ENCODE data around the gene NINJ2.

NINJ2 gene

GRCh38 chr12:563250-563781, 99.9 kb downstream of the NINJ2 start:
- DNase-seq (ENCODE audit: low read depth) = no peak
- no peak for TF ChIP-seq CTCF (IDR thresholded peaks at IDR 0.05; ENCODE audit: insufficient read depth, low read depth, low read length, missing control alignments)
- no peak overlapping the region for H3K4me3 ChIP-seq (ENCODE audit: low read depth, low read length)

- TF ChIP-seq CTCF (IDR thresholded peaks at IDR 0.05; ENCODE audit: insufficient read depth, low read depth, low read length, missing control alignments) = no peak
- no peak for DNase-seq (ENCODE audit: low read depth)
- H3K4me3 ChIP-seq (ENCODE audit: low read depth, low read length) = no peak overlapping the region
These were observed 100.6 kb downstream of the NINJ2 start for GRCh38 chr12:562634-563033.

- TF ChIP-seq CTCF (IDR thresholded peaks at IDR 0.05; ENCODE audit: insufficient read depth, low read depth, low read length, missing control alignments) = no peak
- DNase-seq (ENCODE audit: low read depth) = no peak
- H3K4me3 ChIP-seq (ENCODE audit: low read depth, low read length) = no peak overlapping the region
These were observed 101.2 kb downstream of the NINJ2 start for GRCh38 chr12:561908-562593.

- no peak overlapping the region for H3K4me3 ChIP-seq (ENCODE audit: low read depth, low read length)
- DNase-seq (ENCODE audit: low read depth) = no peak
- no peak for TF ChIP-seq CTCF (IDR thresholded peaks at IDR 0.05; ENCODE audit: insufficient read depth, low read depth, low read length, missing control alignments)
These were observed 101.9 kb downstream of the NINJ2 start for GRCh38 chr12:561391-561705.

- no peak for TF ChIP-seq CTCF (IDR thresholded peaks at IDR 0.05; ENCODE audit: insufficient read depth, low read depth, low read length, missing control alignments)
- no peak for DNase-seq (ENCODE audit: low read depth)
- no peak overlapping the region for H3K4me3 ChIP-seq (ENCODE audit: low read depth, low read length)
These were observed 102.4 kb downstream of the NINJ2 start for GRCh38 chr12:560691-561390.

- no peak overlapping the region for H3K4me3 ChIP-seq (ENCODE audit: low read depth, low read length)
- DNase-seq (ENCODE audit: low read depth) = no peak
- no peak for TF ChIP-seq CTCF (IDR thresholded peaks at IDR 0.05; ENCODE audit: insufficient read depth, low read depth, low read length, missing control alignments)
These were observed 103.3 kb downstream of the NINJ2 start for GRCh38 chr12:559906-560455.
